ENCODE results near the gene DCLK1. TPM values are rescaled to one million over a fixed set of nuclear protein-coding genes. Genes with fewer than 3 reads are reported as not detected.
"Not testable (repeated sequence)": the region's sequence is repeated elsewhere in the genome, so short reads cannot be mapped to it uniquely, and the experiment has no call there.

The DCLK1 gene
- total RNA-seq, 1 donor from 2014 or later, result 3.9 TPM

- Mint-ChIP-seq H3K4me3 (ENCODE audit: low read depth) (no peak overlapping the region), H3K4me1 (ENCODE audit: low read depth) (no peaks in the 10 kb centered on the region), H3K27ac (no peak overlapping the region), H3K9me3 (ENCODE audit: low read depth) (no peaks in the 10 kb centered on the region), H3K36me3 (ENCODE audit: insufficient read depth) (no peaks in the 10 kb centered on the region), H3K27me3 (no peaks in the 10 kb centered on the region)
- no peak for DNase-seq (ENCODE audit: low spot score, unreplicated experiment)
- no peak for TF ChIP-seq CTCF (IDR thresholded peaks at IDR 0.05; ENCODE audit: unreplicated experiment)
Measured at GRCh38 chr13:36108954-36109353, 22.2 kb downstream of the DCLK1 start.

- no peak for DNase-seq (ENCODE audit: low spot score, unreplicated experiment)
- no peak overlapping the region for H3K27ac Mint-ChIP-seq
- H3K4me1 Mint-ChIP-seq (ENCODE audit: low read depth), result no peaks in the 10 kb centered on the region
- TF ChIP-seq CTCF (IDR thresholded peaks at IDR 0.05; ENCODE audit: unreplicated experiment), result no peak
- H3K4me3 Mint-ChIP-seq (ENCODE audit: low read depth), result no peak overlapping the region
- H3K36me3 Mint-ChIP-seq (ENCODE audit: insufficient read depth), result no peaks in the 10 kb centered on the region
- no peaks in the 10 kb centered on the region for H3K27me3 Mint-ChIP-seq
- H3K9me3 Mint-ChIP-seq (ENCODE audit: low read depth), result no peaks in the 10 kb centered on the region
Measured at GRCh38 chr13:36108342-36108741, 22.8 kb downstream of the DCLK1 start.

GRCh38 chr13:36107521-36107920, 23.7 kb downstream of the DCLK1 start:
- TF ChIP-seq CTCF (IDR thresholded peaks at IDR 0.05; ENCODE audit: unreplicated experiment), result no peak
- no peak for DNase-seq (ENCODE audit: low spot score, unreplicated experiment)
- Mint-ChIP-seq H3K9me3 (ENCODE audit: low read depth) (no peaks in the 10 kb centered on the region), H3K4me1 (ENCODE audit: low read depth) (no peaks in the 10 kb centered on the region), H3K27ac (no peak overlapping the region), H3K36me3 (ENCODE audit: insufficient read depth) (no peaks in the 10 kb centered on the region), H3K4me3 (ENCODE audit: low read depth) (no peak overlapping the region), H3K27me3 (no peaks in the 10 kb centered on the region)

- no peaks in the 10 kb centered on the region for H3K9me3 Mint-ChIP-seq (ENCODE audit: low read depth)
- H3K4me3 Mint-ChIP-seq (ENCODE audit: low read depth), result no peak overlapping the region
- H3K27me3 Mint-ChIP-seq, result no peaks in the 10 kb centered on the region
- TF ChIP-seq CTCF (IDR thresholded peaks at IDR 0.05; ENCODE audit: unreplicated experiment), result no peak
- no peaks in the 10 kb centered on the region for H3K36me3 Mint-ChIP-seq (ENCODE audit: insufficient read depth)
- DNase-seq (ENCODE audit: low spot score, unreplicated experiment), result no peak
- no peak overlapping the region for H3K27ac Mint-ChIP-seq
- H3K4me1 Mint-ChIP-seq (ENCODE audit: low read depth), result no peaks in the 10 kb centered on the region
Measured at GRCh38 chr13:36105726-36106125, 25.5 kb downstream of the DCLK1 start.

- no peak for TF ChIP-seq CTCF (IDR thresholded peaks at IDR 0.05; ENCODE audit: unreplicated experiment)
- DNase-seq (ENCODE audit: low spot score, unreplicated experiment), result no peak
- no peaks in the 10 kb centered on the region for H3K27me3 Mint-ChIP-seq
- no peak overlapping the region for H3K4me3 Mint-ChIP-seq (ENCODE audit: low read depth)
- no peak overlapping the region for H3K27ac Mint-ChIP-seq
- no peaks in the 10 kb centered on the region for H3K4me1 Mint-ChIP-seq (ENCODE audit: low read depth)
- no peaks in the 10 kb centered on the region for H3K9me3 Mint-ChIP-seq (ENCODE audit: low read depth)
- H3K36me3 Mint-ChIP-seq (ENCODE audit: insufficient read depth), result no peaks in the 10 kb centered on the region
Measured at GRCh38 chr13:36102721-36103120, 28.5 kb downstream of the DCLK1 start.

GRCh38 chr13:36101907-36102306, 29.3 kb downstream of the DCLK1 start:
- not testable (repeated sequence) for H3K36me3 Mint-ChIP-seq (ENCODE audit: insufficient read depth); DNase-seq (ENCODE audit: low spot score, unreplicated experiment); H3K4me1 Mint-ChIP-seq (ENCODE audit: low read depth); H3K9me3 Mint-ChIP-seq (ENCODE audit: low read depth); H3K4me3 Mint-ChIP-seq (ENCODE audit: low read depth); H3K27ac Mint-ChIP-seq; H3K27me3 Mint-ChIP-seq
